CD4-positive, alpha-beta T cell treated with Interleukin-17A for 1 hour (primary cell): ENCODE data around the gene ZNF653.
"Not testable (repeated sequence)": the region's sequence is repeated elsewhere in the genome, so short reads cannot be mapped to it uniquely, and the experiment has no call there.

Experiments used
- DNase-seq: peaks from one replicate; pipeline ENCODE4 v3.0.0-alpha.2; 2020

Gene ZNF653

GRCh38 chr19:11453468-11454341, 51.9 kb downstream of the ZNF653 start:
- DNase-seq, result no peak

DNA sequence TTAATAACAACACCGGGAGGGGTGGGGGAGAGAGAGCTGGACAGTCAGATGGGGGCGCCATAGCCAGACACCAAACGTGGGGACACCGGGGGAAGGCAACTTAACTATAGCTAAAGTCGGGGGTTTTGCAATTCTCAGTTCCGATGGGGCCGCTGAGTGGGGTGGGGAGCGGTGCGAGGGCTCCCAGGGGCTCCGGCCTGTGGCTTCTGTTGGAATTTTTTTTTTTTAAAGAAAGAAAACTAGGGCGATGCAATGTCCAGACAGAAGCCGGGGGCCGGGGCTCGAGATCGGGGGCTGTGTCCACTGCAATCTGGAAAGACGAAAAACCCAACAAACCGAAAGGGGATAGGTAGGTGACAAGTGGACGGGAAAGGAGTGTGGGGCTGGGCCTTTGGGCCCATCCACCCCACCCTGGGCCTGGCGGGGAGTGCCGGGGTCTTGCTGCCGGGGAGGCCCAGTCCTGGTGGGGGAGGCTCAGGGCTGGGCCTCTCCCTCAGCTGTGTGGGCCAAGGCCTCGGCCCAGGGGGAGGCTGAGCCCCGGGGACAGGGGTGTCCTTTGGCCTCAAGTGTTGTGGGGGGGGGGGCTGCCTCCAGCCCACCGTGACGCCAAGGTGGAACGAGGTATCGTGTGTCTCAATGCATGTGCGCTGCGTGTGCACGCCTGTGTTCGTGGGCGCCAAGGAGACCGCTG, 52.9 kb downstream of the ZNF653 start:
- DNase-seq, result no peak

DNA sequence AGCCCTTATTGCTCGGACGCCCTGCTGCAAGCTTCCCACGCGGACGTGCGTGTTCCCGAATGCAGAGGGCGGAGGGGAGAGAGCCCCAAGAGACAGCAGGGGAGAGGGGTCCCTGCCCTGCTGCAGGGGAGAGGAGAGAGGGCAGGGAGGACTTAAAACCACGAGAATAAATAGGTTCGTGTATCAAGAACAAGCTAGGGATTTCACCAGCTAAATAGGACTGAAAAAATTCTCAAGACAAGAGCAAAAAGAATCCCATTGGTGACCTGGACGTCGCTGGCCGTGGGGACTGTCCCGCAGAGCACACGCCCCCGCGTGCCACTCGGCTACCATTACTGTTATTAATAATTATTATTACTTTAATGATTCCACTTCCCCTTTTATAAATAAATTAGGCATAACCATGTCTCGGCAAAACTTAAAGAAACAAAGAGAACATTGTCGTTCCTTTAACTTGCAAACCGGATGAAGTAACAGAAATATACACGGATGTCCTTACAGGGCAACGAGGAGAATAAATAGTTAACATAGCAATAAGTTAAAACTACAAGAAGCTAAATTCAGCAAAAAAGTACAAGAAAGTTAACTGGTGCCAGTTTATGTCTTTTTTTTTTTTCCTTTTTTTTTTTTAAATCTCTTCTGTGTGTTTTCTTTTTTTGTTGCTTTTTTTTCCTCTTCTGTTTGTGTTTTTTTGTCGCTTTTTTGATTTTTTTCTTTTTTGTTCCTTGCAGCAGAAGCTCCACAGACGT, 53.6 kb downstream of the ZNF653 start:
- no peak for DNase-seq

- DNase-seq, result no peak
Observed at GRCh38 chr19:11451327-11451870, 54.2 kb downstream of the ZNF653 start.

DNA sequence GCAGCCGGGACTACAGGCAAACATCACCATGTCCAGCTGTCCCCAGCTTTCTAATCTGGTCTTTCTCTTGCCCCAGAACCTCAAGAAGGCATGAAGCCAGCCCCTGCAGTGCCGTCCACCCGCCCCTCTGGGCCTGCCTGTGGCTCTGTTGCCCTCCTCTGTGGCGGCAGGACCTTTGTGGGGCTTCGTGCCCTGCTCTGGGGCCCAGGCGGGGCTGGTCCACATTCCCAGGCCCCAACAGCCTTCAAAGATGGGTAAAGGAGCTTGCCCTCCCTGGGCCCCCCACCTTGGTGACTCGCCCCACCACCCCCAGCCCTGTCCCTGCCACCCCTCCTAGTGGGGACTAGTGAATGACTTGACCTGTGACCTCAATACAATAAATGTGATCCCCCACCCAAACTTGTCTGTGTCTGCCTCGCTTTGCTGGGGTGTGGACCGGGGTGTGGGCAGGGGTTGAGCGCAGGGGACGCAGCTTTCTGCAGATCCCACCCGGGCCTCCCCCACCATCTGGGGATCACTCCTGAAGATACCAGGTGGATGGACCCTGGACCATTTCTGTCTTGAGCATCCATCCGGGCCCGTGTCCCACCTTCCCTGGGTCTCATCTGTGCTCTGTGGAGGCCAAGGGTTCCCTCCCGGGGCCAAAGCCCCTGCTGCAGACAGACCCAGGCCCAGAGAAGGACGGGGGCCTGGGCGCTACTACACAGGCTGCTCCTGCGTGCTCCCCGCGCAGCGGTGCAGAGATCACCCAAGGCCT, 54.9 kb downstream of the ZNF653 start:
- no peak for DNase-seq

DNA sequence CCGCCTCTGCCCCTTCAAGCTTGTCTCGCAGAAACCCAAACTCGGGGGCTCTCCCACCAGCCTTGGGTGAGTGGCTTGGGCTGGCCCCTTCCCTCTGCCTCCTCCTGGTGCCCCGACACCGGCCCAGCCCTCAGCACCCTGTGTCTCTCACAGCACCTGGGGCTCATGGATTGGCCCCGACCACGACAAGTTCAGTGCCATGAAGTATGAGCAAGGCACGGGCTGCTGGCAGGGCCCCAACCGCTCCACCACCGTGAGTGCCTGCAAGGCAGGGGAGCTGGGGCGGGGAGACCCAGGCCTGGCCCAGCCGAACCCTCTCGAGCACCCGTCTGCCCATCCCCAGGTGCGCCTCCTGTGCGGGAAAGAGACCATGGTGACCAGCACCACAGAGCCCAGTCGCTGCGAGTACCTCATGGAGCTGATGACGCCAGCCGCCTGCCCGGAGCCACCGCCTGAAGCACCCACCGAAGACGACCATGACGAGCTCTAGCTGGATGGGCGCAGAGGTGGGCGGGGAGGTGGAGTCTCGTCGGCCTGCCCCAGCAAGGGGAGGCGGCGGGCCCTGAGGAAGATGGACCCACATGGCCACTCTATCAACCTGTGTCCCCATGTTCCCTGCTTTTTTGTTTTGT, 56.6 kb downstream of the ZNF653 start:
- no peak for DNase-seq

GRCh38 chr19:11448410-11448809, 57.2 kb downstream of the ZNF653 start:
- no peak for DNase-seq

DNA sequence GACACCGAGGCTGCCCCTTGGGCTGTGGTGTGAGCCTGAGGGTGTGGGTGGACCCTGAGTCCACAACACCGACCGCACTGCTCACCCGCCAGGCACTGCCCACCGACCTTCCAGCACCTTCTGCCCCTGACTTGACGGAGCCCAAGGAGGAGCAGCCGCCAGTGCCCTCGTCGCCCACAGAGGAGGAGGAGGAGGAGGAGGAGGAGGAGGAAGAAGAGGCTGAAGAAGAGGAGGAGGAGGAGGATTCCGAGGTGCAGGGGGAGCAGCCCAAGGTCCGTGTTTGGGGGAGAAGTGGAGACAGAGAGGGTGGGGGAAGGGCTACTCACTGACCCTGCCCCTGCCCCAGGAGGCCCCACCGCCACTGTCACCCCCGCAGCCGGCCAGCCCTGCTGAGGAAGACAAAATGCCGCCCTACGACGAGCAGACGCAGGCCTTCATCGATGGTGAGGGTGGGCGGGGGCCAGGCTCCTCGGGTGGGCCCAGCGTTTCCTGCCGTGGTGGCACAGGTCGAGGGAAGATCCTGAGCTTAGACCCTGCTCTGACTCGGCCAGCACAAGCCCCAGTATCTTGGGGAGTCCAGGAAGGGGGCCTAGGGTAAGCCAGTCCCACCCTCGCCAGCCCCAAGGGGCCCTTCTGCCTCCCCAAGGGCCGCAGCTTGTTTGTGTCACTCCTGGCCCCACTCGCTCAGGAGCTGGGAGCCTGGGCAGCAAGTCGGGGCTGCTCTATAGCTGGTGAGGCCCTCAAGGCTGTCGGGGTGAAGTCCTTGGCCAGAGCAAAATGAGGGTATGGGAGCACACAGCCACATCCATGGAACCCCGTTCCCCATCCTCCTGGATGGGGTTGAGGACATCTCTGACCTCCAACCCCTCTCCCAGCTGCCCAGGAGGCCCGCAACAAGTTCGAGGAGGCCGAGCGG, 58.0 kb downstream of the ZNF653 start:
- DNase-seq, result no peak

DNA sequence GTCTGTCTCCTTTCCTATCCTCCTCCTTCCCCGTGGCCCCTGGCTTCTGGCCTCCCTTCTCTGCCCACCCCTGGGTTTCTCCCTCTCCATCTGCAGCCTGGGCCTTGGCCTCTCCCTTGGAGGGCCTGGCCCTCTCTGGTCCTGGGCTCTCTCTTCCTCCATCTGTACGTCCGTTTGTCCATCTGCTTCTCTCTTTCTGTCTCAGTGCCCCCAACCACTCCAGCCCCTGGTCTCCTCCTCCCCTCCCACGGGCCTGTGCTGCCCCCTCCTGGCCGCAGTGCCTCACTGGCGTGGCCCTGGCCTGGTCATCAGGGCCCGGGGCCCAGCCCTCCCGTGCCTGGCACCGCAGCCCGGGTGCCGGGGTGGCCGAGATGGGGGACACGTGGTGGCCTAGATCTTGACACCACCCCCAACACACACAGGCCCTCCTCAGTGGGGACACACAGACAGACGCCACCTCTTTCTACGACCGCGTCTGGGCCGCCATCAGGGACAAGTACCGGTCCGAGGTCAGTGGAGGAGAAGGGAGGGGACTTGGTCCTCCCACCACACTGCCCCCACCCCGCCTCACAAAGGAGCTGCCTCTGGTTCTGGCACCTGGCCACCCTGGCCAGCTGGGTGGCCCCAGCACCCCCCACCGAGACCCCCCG, 58.9 kb downstream of the ZNF653 start:
- peak; percentile 36 for DNase-seq

DNA sequence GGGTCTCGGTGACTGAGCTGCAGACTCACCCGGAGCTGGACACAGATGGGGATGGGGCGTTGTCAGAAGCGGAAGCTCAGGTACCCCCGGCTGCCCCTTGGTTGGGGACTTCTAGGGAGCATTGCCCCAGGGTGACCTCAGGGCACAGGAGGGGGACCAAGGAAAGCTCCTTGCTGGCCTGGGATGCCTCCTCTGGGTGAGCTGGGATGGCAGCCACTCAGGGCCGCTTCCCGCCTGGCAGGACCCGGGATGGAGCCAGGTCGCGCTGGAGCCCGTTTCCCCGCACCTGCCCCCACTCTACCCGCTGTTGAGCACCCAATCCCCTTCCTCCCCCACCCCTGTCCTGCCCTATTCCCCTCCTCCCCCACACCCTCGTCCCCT, 59.4 kb downstream of the ZNF653 start:
- no peak for DNase-seq

DNA sequence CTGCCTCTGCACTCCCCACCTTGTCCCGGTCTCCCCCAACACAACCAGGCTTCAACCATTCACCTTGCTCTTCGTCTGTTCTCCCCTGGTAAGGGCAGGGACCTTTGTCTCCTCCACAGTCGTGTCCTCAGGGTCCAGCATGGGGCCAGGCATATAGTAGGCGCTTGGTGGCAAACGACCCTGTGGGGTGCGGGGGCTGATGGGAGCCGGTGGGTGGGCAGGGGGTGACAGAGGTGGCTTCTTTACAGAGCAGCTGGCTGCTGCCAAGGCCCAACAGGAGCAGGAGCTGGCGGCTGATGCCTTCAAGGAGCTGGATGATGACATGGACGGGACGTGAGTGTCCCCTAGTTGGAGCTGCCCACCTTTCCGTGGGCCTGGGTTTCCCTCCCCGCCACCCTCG, 60.5 kb downstream of the ZNF653 start:
- no peak for DNase-seq

- DNase-seq, result no peak
Observed at GRCh38 chr19:11444059-11444458, 61.6 kb downstream of the ZNF653 start.

DNA sequence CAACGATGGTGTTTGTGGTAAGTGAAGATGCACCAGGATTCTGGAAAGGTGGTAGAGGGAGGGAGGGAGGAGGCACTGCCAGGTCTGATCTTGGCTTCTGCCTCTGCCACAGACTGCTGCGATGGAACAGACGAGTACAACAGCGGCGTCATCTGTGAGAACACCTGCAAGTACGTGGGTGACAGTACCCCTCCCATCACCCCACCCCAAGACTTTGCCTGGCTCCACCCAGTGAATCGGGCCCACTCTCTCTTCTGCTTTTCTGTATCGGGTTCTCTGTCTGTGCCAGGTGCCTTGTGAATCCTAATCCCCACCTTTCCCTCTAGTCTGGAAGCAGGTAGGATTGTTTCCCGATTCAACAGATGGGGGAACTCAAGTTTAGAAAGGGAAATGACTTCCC, 67.7 kb downstream of the ZNF653 start:
- DNase-seq, result no peak

- peak; percentile 6 for DNase-seq
Observed at GRCh38 chr19:11435833-11436313, 69.8 kb downstream of the ZNF653 start.

DNA sequence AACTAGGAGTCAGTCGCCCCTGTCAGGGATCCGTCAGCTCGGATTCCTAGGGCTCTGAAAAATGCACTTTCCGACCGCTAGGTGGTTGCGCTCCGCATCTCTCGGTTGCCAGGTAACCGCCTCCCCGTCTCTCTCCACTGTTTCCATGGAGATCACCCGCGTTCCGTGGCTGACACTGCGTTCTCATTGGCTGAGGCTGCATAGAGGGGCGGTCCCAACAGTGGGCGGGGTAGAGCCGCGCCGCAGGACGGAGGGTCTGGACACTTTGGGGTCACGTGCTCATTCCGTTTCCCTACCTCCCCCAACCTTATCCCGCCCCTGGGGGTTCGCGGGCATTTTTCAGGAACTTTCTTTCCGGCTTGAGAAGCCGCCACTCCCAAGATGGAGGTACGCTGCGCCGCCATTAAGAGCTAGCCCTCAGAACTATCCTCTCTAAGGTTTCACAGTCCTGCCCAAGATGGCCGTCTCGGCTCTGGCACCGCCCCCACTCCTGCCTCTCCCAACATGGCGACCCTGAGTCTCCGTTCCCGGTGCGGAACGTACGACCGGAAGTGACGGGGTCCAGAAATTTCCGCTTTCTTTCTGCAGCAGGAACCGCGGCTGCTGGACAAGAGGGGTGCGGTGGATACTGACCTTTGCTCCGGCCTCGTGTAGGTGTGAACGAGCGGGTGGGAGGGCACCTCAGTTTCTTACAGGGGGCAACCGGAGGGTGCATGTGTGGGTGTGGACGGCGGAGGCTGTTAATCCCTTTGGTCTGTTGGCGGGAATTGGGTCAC, 70.4 kb downstream of the ZNF653 start, which contains the start of the genes ODAD3 and PRKCSH:
Gene ODAD3, minus strand, starts transcription at position 65 of the 776 bp plus-strand sequence. CDS start 105 bp downstream, outside the sequence.
Gene PRKCSH, plus strand, starts transcription at position 579 of the 776 bp plus-strand sequence. CDS start 483 bp downstream, outside the sequence.
- peak; percentile 99 for DNase-seq

GRCh38 chr19:11434703-11435056, 71.0 kb downstream of the ZNF653 start:
- no peak for DNase-seq

- not testable (repeated sequence) for DNase-seq
Observed at GRCh38 chr19:11433526-11433925, 72.1 kb downstream of the ZNF653 start.
